GM23248 (cell line): Measurements from ENCODE around the gene CPEB3. TPM values are rescaled to one million over a fixed set of nuclear protein-coding genes. Genes with fewer than 3 reads are reported as not detected.

ENCODE experiments used
- DNase-seq: peaks from one replicate; pipeline ENCODE4 v3.0.0-alpha.2; 2015
- H2AFZ ChIP-seq: fragments of 200-600 bp; sonication (generic); 2 replicates; pipeline ENCODE4 v1.6.1; 2016; ENCODE audit warnings: antibody characterized with exemption
- H3F3A ChIP-seq: fragments of 200-600 bp; sonication (generic); 2 replicates; pipeline ENCODE4 v1.6.1; 2016; ENCODE audit warnings: mild to moderate bottlenecking, antibody characterized with exemption, mixed run types; ENCODE audit not compliant: insufficient read depth
- H3K27ac ChIP-seq: fragments of 200-600 bp; sonication (generic); 2 replicates; pipeline ENCODE4 v1.5.1; 2016; ENCODE audit warnings: mild to moderate bottlenecking
- H3K27me3 ChIP-seq: fragments of 200-600 bp; sonication (generic); replicated peaks from 2 replicates; pipeline ENCODE4 v1.6.1; 2016; ENCODE audit warnings: mild to moderate bottlenecking; ENCODE audit not compliant: insufficient read depth
- H3K36me3 ChIP-seq: fragments of 200-600 bp; sonication (generic); 2 replicates; pipeline ENCODE4 v1.6.1; 2016; ENCODE audit warnings: low read depth, mild to moderate bottlenecking
- H3K4me1 ChIP-seq: fragments of 200-600 bp; sonication (generic); 2 replicates; pipeline ENCODE4 v1.6.1; 2016; ENCODE audit warnings: mild to moderate bottlenecking; ENCODE audit not compliant: insufficient read depth
- H3K4me2 ChIP-seq: fragments of 200-600 bp; sonication (generic); one replicate; pipeline ENCODE4 v1.6.1; 2016; ENCODE audit warnings: mild to moderate bottlenecking; ENCODE audit not compliant: unreplicated experiment
- H3K4me3 ChIP-seq: fragments of 200-600 bp; sonication (generic); 2 replicates; pipeline ENCODE4 v1.5.1; 2016; ENCODE audit warnings: mild to moderate bottlenecking
- H3K79me2 ChIP-seq: fragments of 200-600 bp; sonication (generic); 2 replicates; pipeline ENCODE4 v1.6.1; 2016; ENCODE audit warnings: mild to moderate bottlenecking; ENCODE audit not compliant: insufficient read depth
- H3K9ac ChIP-seq: fragments of 200-600 bp; sonication (generic); 2 replicates; pipeline ENCODE4 v1.6.1; 2016; ENCODE audit warnings: mild to moderate bottlenecking
- H3K9me2 ChIP-seq: fragments of 200-600 bp; sonication (generic); 2 replicates; pipeline ENCODE4 v1.6.1; 2016; ENCODE audit warnings: mixed run types, mild to moderate bottlenecking, moderate library complexity; ENCODE audit not compliant: insufficient read depth
- H3K9me3 ChIP-seq: fragments of 200-600 bp; sonication (generic); one replicate; pipeline ENCODE4 v1.6.1; 2017; ENCODE audit warnings: low read depth
- H4K20me1 ChIP-seq: fragments of 200-600 bp; sonication (generic); 2 replicates; pipeline ENCODE4 v1.6.0; 2016; ENCODE audit not compliant: insufficient read depth
- EZH2 ChIP-seq: fragments of 200-600 bp; sonication (generic); IDR thresholded peaks from 2 replicates; pipeline ENCODE4 v1.6.1; 2018; ENCODE audit warnings: antibody characterized with exemption, mild to moderate bottlenecking; ENCODE audit not compliant: insufficient read depth, poor library complexity, severe bottlenecking
- EZH2phosphoT487 ChIP-seq: fragments of 200-600 bp; sonication (generic); IDR thresholded peaks from 2 replicates; pipeline ENCODE4 v1.6.1; 2018; ENCODE audit warnings: antibody characterized with exemption, moderate library complexity, mild to moderate bottlenecking, low read depth; ENCODE audit not compliant: insufficient read depth
- WGBS, 2 experiments: methylation state at CpG; one replicate each; pipeline ENCODE4 v1.1.6; 2015 to 2017; ENCODE audit warnings: low lambda C conversion rate in 2 of 2, low coverage in 1 of 2; ENCODE audit errors: missing lambda C conversion rate in 2 of 2; 5-methylcytosine and 5-hydroxymethylcytosine counted together
- in situ Hi-C: fragments of 300-500 bp; cut with MboI; formaldehyde crosslinking; loops from 2 replicates; pipeline ENCODE4 v1.15.0; 2020
- polyA plus RNA-seq: library from polyadenylated mRNA; unstranded; fragments of >200 nt; fragmentation: Nextera tagmentation; extraction: Ambion mirVana; gene quantifications from 2 replicates; pipeline ENCODE4 v1.2.1, GENCODE V29; 2016
- total RNA-seq: library from RNA; depleted of rRNA; stranded (reverse); fragments of >200 nt; shearing (Covaris generic); gene quantifications from 2 replicates; pipeline ENCODE4 v1.2.3, GENCODE V29; 2014

The CPEB3 gene
- total and polyA plus RNA-seq, 2 experiments from 2014 or later = 0.60 to 1.1 TPM

GRCh38 chr10:92082583-92083280 lies 208.1 kb downstream of the CPEB3 start:
- H3K27ac ChIP-seq = no peak overlapping the region
- TF ChIP-seq EZH2phosphoT487 (no peak), EZH2 (no peak)
- H3K4me2 ChIP-seq = no peak overlapping the region
- H3K9ac ChIP-seq = no peak overlapping the region
- no peaks in the 10 kb centered on the region for H3F3A ChIP-seq
- no peaks in the 10 kb centered on the region for H3K27me3 ChIP-seq
- H3K9me3 ChIP-seq = no peaks in the 10 kb centered on the region
- H3K4me1 ChIP-seq = no peaks in the 10 kb centered on the region
- DNase-seq = no peak
- no peak overlapping the region for H3K4me3 ChIP-seq
- no peaks in the 10 kb centered on the region for H4K20me1 ChIP-seq
- H3K9me2 ChIP-seq = no peaks in the 10 kb centered on the region
- no peaks in the 10 kb centered on the region for H3K36me3 ChIP-seq
- no peak overlapping the region for H2AFZ ChIP-seq
- in situ Hi-C loops = loop anchor here (5.0 kb wide), 1 partner anchor 355 kb away; no protein-coding TSS in a partner anchor
- no peaks in the 10 kb centered on the region for H3K79me2 ChIP-seq

- peak; percentile 27 for DNase-seq
- Histone ChIP-seq H4K20me1 (no peaks in the 10 kb centered on the region), H3K4me2 (no peak overlapping the region), H3K27me3 (no peaks in the 10 kb centered on the region), H3F3A (no peaks in the 10 kb centered on the region), H3K9ac (no peak overlapping the region), H2AFZ (no peak overlapping the region), H3K9me3 (no peaks in the 10 kb centered on the region), H3K27ac (no peak overlapping the region), H3K36me3 (no peaks in the 10 kb centered on the region), H3K9me2 (no peaks in the 10 kb centered on the region), H3K4me3 (no peak overlapping the region), H3K79me2 (no peaks in the 10 kb centered on the region), H3K4me1 (no peaks in the 10 kb centered on the region)
- in situ Hi-C loops = loop anchor here (5.0 kb wide), 1 partner anchor 356 kb away; no protein-coding TSS in a partner anchor
- TF ChIP-seq EZH2 (no peak), EZH2phosphoT487 (no peak)
Measured at GRCh38 chr10:92081641-92082040, 209.2 kb downstream of the CPEB3 start.

- TF ChIP-seq EZH2 (no peak), EZH2phosphoT487 (no peak)
- H3K4me1 ChIP-seq = no peaks in the 10 kb centered on the region
- H3K27ac ChIP-seq = no peak overlapping the region
- no peaks in the 10 kb centered on the region for H3F3A ChIP-seq
- WGBS, 2 experiments = 92 to 93% methylated on average over 3 of the region's 3 CpGs
- in situ Hi-C loops = loop anchor here (5.0 kb wide), 1 partner anchor 357 kb away; no protein-coding TSS in a partner anchor
- no peak for DNase-seq
- H3K9ac ChIP-seq = no peak overlapping the region
- no peak overlapping the region for H3K4me2 ChIP-seq
- H3K9me3 ChIP-seq = no peaks in the 10 kb centered on the region
- H3K4me3 ChIP-seq = no peak overlapping the region
- no peaks in the 10 kb centered on the region for H3K27me3 ChIP-seq
- no peaks in the 10 kb centered on the region for H3K9me2 ChIP-seq
- H2AFZ ChIP-seq = no peak overlapping the region
- H4K20me1 ChIP-seq = no peaks in the 10 kb centered on the region
- H3K36me3 ChIP-seq = no peaks in the 10 kb centered on the region
- H3K79me2 ChIP-seq = no peaks in the 10 kb centered on the region
Measured at GRCh38 chr10:92080244-92080643, 210.6 kb downstream of the CPEB3 start.

- Histone ChIP-seq H3K27me3 (no peaks in the 10 kb centered on the region), H3K4me1 (no peaks in the 10 kb centered on the region), H3K4me3 (no peak overlapping the region), H4K20me1 (no peaks in the 10 kb centered on the region), H3K9me3 (no peaks in the 10 kb centered on the region), H2AFZ (no peak overlapping the region), H3K36me3 (no peaks in the 10 kb centered on the region), H3K9me2 (no peaks in the 10 kb centered on the region), H3K9ac (no peak overlapping the region), H3K27ac (no peak overlapping the region), H3F3A (no peaks in the 10 kb centered on the region), H3K4me2 (no peak overlapping the region), H3K79me2 (no peaks in the 10 kb centered on the region)
- no peak for DNase-seq
- TF ChIP-seq EZH2phosphoT487 (no peak), EZH2 (no peak)
- in situ Hi-C loops = no loop called here
- 93 to 94% methylated on average over 6 of the region's 6 CpGs for WGBS, 2 experiments
Measured at GRCh38 chr10:92079003-92079402, 211.9 kb downstream of the CPEB3 start.

GRCh38 chr10:92076722-92077121 lies 214.2 kb downstream of the CPEB3 start:
- no peak overlapping the region for H3K9ac ChIP-seq
- no peak for TF ChIP-seq EZH2
- no peak for TF ChIP-seq EZH2phosphoT487
- H3K4me1 ChIP-seq = no peaks in the 10 kb centered on the region
- no peaks in the 10 kb centered on the region for H4K20me1 ChIP-seq
- no peaks in the 10 kb centered on the region for H3K27me3 ChIP-seq
- in situ Hi-C loops = no loop called here
- no peaks in the 10 kb centered on the region for H3K9me2 ChIP-seq
- no peaks in the 10 kb centered on the region for H3K9me3 ChIP-seq
- no peaks in the 10 kb centered on the region for H3F3A ChIP-seq
- no peak overlapping the region for H3K4me3 ChIP-seq
- H3K36me3 ChIP-seq = no peaks in the 10 kb centered on the region
- no peak overlapping the region for H2AFZ ChIP-seq
- H3K4me2 ChIP-seq = no peak overlapping the region
- H3K27ac ChIP-seq = no peak overlapping the region
- DNase-seq = no peak
- no peaks in the 10 kb centered on the region for H3K79me2 ChIP-seq
